H1 (cell line): ENCODE measurements around the gene SLC16A9. TPM values are rescaled to one million over a fixed set of nuclear protein-coding genes. Genes with fewer than 3 reads are reported as not detected.

Source experiments
- CTCF ChIA-PET: fragments of 300-600 bp; sonication (Branson Sonifier 250); formaldehyde crosslinking; loops from one replicate; lab custom pipeline; 2021; ENCODE audit not compliant: partially characterized antibody; lab: Charles Lee
- POLR2A ChIA-PET: fragments of 300-600 bp; sonication (Branson Sonifier 250); formaldehyde crosslinking; loops from one replicate; lab custom pipeline; 2021; ENCODE audit warnings: inconsistent platforms; ENCODE audit not compliant: partially characterized antibody; lab: Charles Lee
- DNase-seq, 2 experiments: peaks; one replicate each; pipeline versions ENCODE4 v3.0.0 to v3.0.0-alpha.2; 2010 to 2022; ENCODE audit warnings: low spot score in 2 of 2, low read depth in 1 of 2, mixed read lengths in 1 of 2
- FAIRE-seq: peaks from 2 replicates; lab custom pipeline; 2011; peaks lifted over from hg19 to GRCh38; lab: Jason Lieb, UNC
- H2AFZ ChIP-seq: 2 replicates; pipeline ENCODE4 v1.8.1; 2012; ENCODE audit warnings: low read length, inconsistent platforms
- H2AK5ac ChIP-seq: 2 replicates; pipeline ENCODE4 v1.6.1; 2013; ENCODE audit warnings: low read depth, low read length
- H2BK120ac ChIP-seq: replicated peaks from 2 replicates; pipeline ENCODE3; 2013; ENCODE audit warnings: low read depth, low read length, inconsistent platforms
- H2BK12ac ChIP-seq: 2 replicates; pipeline ENCODE4 v1.6.1; 2013; ENCODE audit warnings: low read depth, low read length
- H2BK15ac ChIP-seq: 2 replicates; pipeline ENCODE4 v1.6.1; 2013; ENCODE audit warnings: low read length
- H2BK20ac ChIP-seq: 2 replicates; pipeline ENCODE4 v1.6.1; 2013; ENCODE audit warnings: low read length
- H2BK5ac ChIP-seq: 2 replicates; pipeline ENCODE4 v1.6.1; 2013; ENCODE audit warnings: low read depth, low read length
- H3K14ac ChIP-seq: 2 replicates; pipeline ENCODE4 v1.6.1; 2013; ENCODE audit warnings: inconsistent platforms; ENCODE audit not compliant: insufficient read length
- H3K18ac ChIP-seq: 2 replicates; pipeline ENCODE4 v1.6.1; 2013; ENCODE audit warnings: low read length; ENCODE audit errors: extremely low read depth
- H3K23ac ChIP-seq: 2 replicates; pipeline ENCODE4 v1.6.1; 2013; ENCODE audit warnings: inconsistent platforms; ENCODE audit not compliant: insufficient read length
- H3K23me2 ChIP-seq: 2 replicates; pipeline ENCODE4 v1.6.1; 2013; ENCODE audit warnings: low read depth, low read length
- H3K27ac ChIP-seq: 2 replicates; pipeline ENCODE4 v1.6.1; 2011; ENCODE audit warnings: low read depth, low read length, inconsistent platforms
- H3K27me3 ChIP-seq, 4 experiments: replicated peaks in 1 of 4; 1 replicate in 1 of 4; 2 replicates in 3 of 4; pipeline versions ENCODE4 v1.6.1 to v1.8.1; 2011 to 2013; ENCODE audit warnings: low read length in 3 of 4, mild to moderate bottlenecking in 3 of 4, inconsistent platforms in 2 of 4, mixed read lengths in 2 of 4, moderate library complexity in 1 of 4; ENCODE audit not compliant: control insufficient read depth in 3 of 4, insufficient read depth in 3 of 4; ENCODE audit errors: extremely low read depth in 1 of 4
- H3K36me3 ChIP-seq, 4 experiments: 2 replicates each; pipeline versions ENCODE4 v1.6.1 to v1.8.1; 2011 to 2013; ENCODE audit warnings: mild to moderate bottlenecking in 4 of 4, low read length in 3 of 4, moderate library complexity in 2 of 4, control low read depth in 1 of 4, inconsistent platforms in 1 of 4; ENCODE audit not compliant: insufficient read depth in 4 of 4, control insufficient read depth in 2 of 4
- H3K4ac ChIP-seq: replicated peaks from 2 replicates; pipeline ENCODE3; 2013; ENCODE audit warnings: low read length, low read depth, mixed read lengths, inconsistent platforms; ENCODE audit not compliant: insufficient read length
- H3K4me1 ChIP-seq, 4 experiments: replicated peaks in 1 of 4; 1 replicate in 1 of 4; 2 replicates in 3 of 4; pipeline versions ENCODE4 v1.6.1 to v1.8.1; 2011 to 2013; ENCODE audit warnings: low read length in 3 of 4, inconsistent platforms in 2 of 4, mixed read lengths in 1 of 4; ENCODE audit not compliant: insufficient read depth in 4 of 4, control insufficient read depth in 3 of 4
- H3K4me2 ChIP-seq, 2 experiments: 2 replicates each; pipeline versions ENCODE4 v1.6.1 to v1.8.1; 2011 to 2013; ENCODE audit warnings: low read depth in 2 of 2, low read length in 2 of 2, control low read depth in 1 of 2, inconsistent platforms in 1 of 2, mild to moderate bottlenecking in 1 of 2; ENCODE audit not compliant: insufficient read depth in 1 of 2
- H3K4me3 ChIP-seq, 4 experiments: fragments of 200-600, 300-600 bp in 1 of 4; sonication (generic), shearing (Covaris generic), sonication (Bioruptor Twin) in 1 of 4; 2 replicates each; pipeline versions ENCODE4 v1.5.1 to v1.8.1; 2011 to 2016; ENCODE audit warnings: low read length in 4 of 4, low read depth in 3 of 4, control low read depth in 2 of 4, inconsistent platforms in 2 of 4, mild to moderate bottlenecking in 2 of 4, mixed read lengths in 1 of 4, moderate library complexity in 1 of 4; ENCODE audit not compliant: insufficient read depth in 2 of 4; ENCODE audit errors: extremely low read depth in 1 of 4
- H3K56ac ChIP-seq: replicated peaks from 2 replicates; pipeline ENCODE3; 2013; ENCODE audit warnings: low read depth, mild to moderate bottlenecking, mixed read lengths, low read length, inconsistent platforms; ENCODE audit not compliant: insufficient read length
- H3K79me1 ChIP-seq: 2 replicates; pipeline ENCODE4 v1.6.1; 2013; ENCODE audit warnings: low read depth, low read length, control low read depth
- H3K79me2 ChIP-seq, 2 experiments: 2 replicates each; pipeline versions ENCODE4 v1.6.1 to v1.8.1; 2012 to 2013; ENCODE audit warnings: low read length in 2 of 2, mild to moderate bottlenecking in 2 of 2, inconsistent platforms in 1 of 2; ENCODE audit not compliant: insufficient read depth in 2 of 2, control insufficient read depth in 1 of 2
- H3K9ac ChIP-seq, 4 experiments: replicated peaks in 1 of 4; 1 replicate in 1 of 4; 2 replicates in 3 of 4; pipeline versions ENCODE4 v1.6.1 to v1.8.1; 2011 to 2013; ENCODE audit warnings: low read depth in 3 of 4, low read length in 3 of 4, control low read depth in 2 of 4, mild to moderate bottlenecking in 2 of 4, moderate library complexity in 2 of 4, inconsistent platforms in 1 of 4; ENCODE audit errors: extremely low read depth in 1 of 4
- H3K9me3 ChIP-seq, 2 experiments: 2 replicates each; pipeline versions ENCODE4 v1.6.1 to v1.8.1; 2012 to 2013; ENCODE audit warnings: mild to moderate bottlenecking in 2 of 2, moderate library complexity in 2 of 2, control low read depth in 1 of 2, inconsistent platforms in 1 of 2, low read depth in 1 of 2, low read length in 1 of 2, mixed read lengths in 1 of 2; ENCODE audit not compliant: insufficient read depth in 2 of 2
- H4K20me1 ChIP-seq, 2 experiments: replicated peaks in 1 of 2; 2 replicates each; pipeline versions ENCODE3 to v1.8.1; 2011 to 2013; ENCODE audit warnings: inconsistent platforms in 2 of 2, low read length in 2 of 2, mild to moderate bottlenecking in 1 of 2; ENCODE audit not compliant: insufficient read depth in 2 of 2, control insufficient read depth in 1 of 2
- H4K5ac ChIP-seq: 2 replicates; pipeline ENCODE4 v1.6.1; 2013; ENCODE audit warnings: low read length, low read depth, mixed read lengths, inconsistent platforms; ENCODE audit not compliant: insufficient read length
- H4K8ac ChIP-seq: 2 replicates; pipeline ENCODE4 v1.8.0; 2013; ENCODE audit warnings: mild to moderate bottlenecking, moderate library complexity, low read length, inconsistent platforms; ENCODE audit not compliant: insufficient read depth; ENCODE audit errors: extremely low read depth
- H4K91ac ChIP-seq: replicated peaks from 2 replicates; pipeline ENCODE3; 2013; ENCODE audit warnings: low read length, mixed read lengths, inconsistent platforms; ENCODE audit not compliant: insufficient read length
- CTBP2 ChIP-seq: IDR thresholded peaks from 2 replicates; pipeline ENCODE4 v1.7.0; 2011; ENCODE audit warnings: borderline replicate concordance, mild to moderate bottlenecking, moderate library complexity, mixed read lengths, low read length; ENCODE audit not compliant: insufficient read depth, insufficient read length
- CTCF ChIP-seq, 3 experiments: IDR thresholded peaks; 1 replicate in 2 of 3; 2 replicates in 1 of 3; pipeline versions ENCODE4 v1.5.1 to v1.6.1; 2011; ENCODE audit warnings: low read length in 3 of 3, mild to moderate bottlenecking in 3 of 3, inconsistent platforms in 2 of 3, low read depth in 1 of 3, moderate library complexity in 1 of 3; ENCODE audit not compliant: insufficient read depth in 1 of 3; ENCODE audit errors: control extremely low read depth in 1 of 3
- RAD21 ChIP-seq, 2 experiments: IDR thresholded peaks in 1 of 2; conservative IDR thresholded peaks in 1 of 2; 2 replicates each; pipeline ENCODE4 v1.6.1; 2011; ENCODE audit warnings: low read depth in 2 of 2, low read length in 2 of 2, improper control_type of control experiment in 1 of 2, inconsistent platforms in 1 of 2, mild to moderate bottlenecking in 1 of 2, moderate library complexity in 1 of 2
- TAF7 ChIP-seq: optimal IDR thresholded peaks from 2 replicates; pipeline ENCODE3; 2011; ENCODE audit warnings: low read depth, mild to moderate bottlenecking, inconsistent platforms, low read length, moderate library complexity, borderline replicate concordance
- ZNF274 ChIP-seq: IDR thresholded peaks from 2 replicates; pipeline ENCODE4 v1.7.0; 2012; ENCODE audit warnings: low read length, borderline replicate concordance; ENCODE audit errors: extremely low read depth
- WGBS, 2 experiments: shearing (Covaris generic) in 1 of 2; methylation state at CpG; one replicate each; pipeline versions ENCODE4 v1.1.6 to v1.1.7; 2013 to 2015; ENCODE audit warnings: low lambda C conversion rate in 2 of 2, mixed read lengths in 2 of 2, inconsistent platforms in 1 of 2, low coverage in 1 of 2, missing lambda C conversion rate in 1 of 2; ENCODE audit not compliant: insufficient replicate concordance in 2 of 2, insufficient coverage in 1 of 2, insufficient read length in 1 of 2; ENCODE audit errors: extremely low coverage in 1 of 2, missing lambda C conversion rate in 1 of 2; 5-methylcytosine and 5-hydroxymethylcytosine counted together
- polyA plus RNA-seq, 7 experiments: library from polyadenylated mRNA; depleted of rRNA in 3 of 7; stranded (reverse) in 5 of 7; unstranded in 2 of 7; fragments of >200 nt in 5 of 7; fragments of 200-250 nt in 2 of 7; gene quantifications; 1 replicate in 5 of 7; 2 replicates in 1 of 7; 4 replicates in 1 of 7; pipeline versions ENCODE4 v1.2.1 to v1.2.3, GENCODE V29; 2011 to 2013; ENCODE audit warnings: missing spikeins in 2 of 7, mixed read lengths in 2 of 7
- total RNA-seq: library from RNA; stranded (reverse); fragmentation: NEBNext Ultra II Directional; extraction: Animal tissue kit (Norgen Biotek cat#: 25700); gene quantifications from 2 replicates; pipeline ENCODE4 v1.2.1, GENCODE V29; 2021
- TF ChIP-seq, protein P1 (sequence below): IDR thresholded peaks from 2 replicates; pipeline ENCODE4 v1.6.1; 2011; ENCODE audit warnings: low read length, improper control_type of control experiment

SLC16A9 gene
- total and polyA plus RNA-seq, 2 of the 8 experiments (the other 6 are each of a cell fraction or from before 2014, with no cell fraction given) = 11.2 to 20.5 TPM

DNA sequence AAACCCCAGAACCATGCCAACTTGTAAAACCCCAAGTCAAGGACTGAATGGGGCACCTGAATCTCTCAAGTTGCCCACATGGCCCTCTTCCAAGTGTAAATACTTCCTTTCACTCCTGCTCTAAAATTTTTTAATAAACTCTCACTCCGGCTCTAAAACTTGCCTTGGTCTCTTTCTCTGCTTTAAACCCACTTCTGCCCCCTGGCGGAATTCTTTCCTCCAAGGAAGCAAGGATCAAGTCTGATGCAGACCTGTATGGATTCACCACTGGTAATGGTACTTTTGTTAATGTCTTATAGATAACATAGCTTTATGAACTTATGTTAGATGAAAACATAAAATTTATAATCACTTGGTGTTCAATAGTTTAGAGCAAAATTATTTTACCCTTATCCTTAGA is 33.8 kb downstream of the SLC16A9 start:
- Histone ChIP-seq H3K79me2 (no peaks in the 10 kb centered on the region), H2BK12ac (no peak overlapping the region), H3K14ac (no peak overlapping the region), H3K79me1 (no peaks in the 10 kb centered on the region), H3K4me3 (no peak overlapping the region), H3K27ac (no peak overlapping the region), H2BK20ac (no peak overlapping the region), H3K4ac (no peak overlapping the region), H4K91ac (no peak overlapping the region), H3K18ac (no peak overlapping the region), H3K36me3 (peaks cover 0 to 17% (median 8%) of the 10 kb centered on the region in 4 experiments; a peak in 5 of 8 replicates), H3K56ac (no peak overlapping the region), H3K9me3 (no peaks in the 10 kb centered on the region), H2AFZ (no peak overlapping the region), H3K23me2 (no peaks in the 10 kb centered on the region), H3K23ac (no peak overlapping the region), H3K4me1 (peaks cover 0 to 2% (median 0%) of the 10 kb centered on the region in 4 experiments; a peak in 2 of 7 replicates), H3K27me3 (no peaks in the 10 kb centered on the region), H2BK15ac (no peak overlapping the region), H2AK5ac (no peak overlapping the region), H4K8ac (no peak overlapping the region), H2BK120ac (no peak overlapping the region), H3K9ac (no peak overlapping the region), H2BK5ac (no peak overlapping the region), H3K4me2 (no peak overlapping the region), H4K20me1 (no peaks in the 10 kb centered on the region), H4K5ac (no peak overlapping the region)
- peak in 1 of 2 experiments; percentile 83 for DNase-seq
- ChIA-PET POLR2A (interaction anchor here (1.1 kb wide), 1 partner anchor 34 kb away, joined by 3 read pairs; the partner anchor contains the start of gene SLC16A9), CTCF (interaction anchor here (0.8 to 6.1 kb wide), 11 partner anchors 9 to 778 kb away, joined by 3 to 46 read pairs (median 4); partner anchors contain the start of gene SLC16A9)
- FAIRE-seq = peak; percentile 32
- TF ChIP-seq RAD21 (IDR thresholded peaks at IDR 0.05 in 1 of 2, conservative IDR thresholded peaks at IDR 0.05 in 1 of 2; ENCODE audit: low read depth in 2 of 2, low read length in 2 of 2) (peak; percentile 36 to 53), CTCF (IDR thresholded peaks at IDR 0.05; ENCODE audit: control extremely low read depth in 1 of 3, insufficient read depth in 1 of 3, low read depth in 1 of 3, low read length in 3 of 3) (peak in 2 of 3 experiments; percentile 42 to 49; a peak in 3 of 4 replicates), CTBP2 (no peak), TAF7 (no peak), ZNF274 (no peak)
- TF ChIP-seq, protein P1, sequence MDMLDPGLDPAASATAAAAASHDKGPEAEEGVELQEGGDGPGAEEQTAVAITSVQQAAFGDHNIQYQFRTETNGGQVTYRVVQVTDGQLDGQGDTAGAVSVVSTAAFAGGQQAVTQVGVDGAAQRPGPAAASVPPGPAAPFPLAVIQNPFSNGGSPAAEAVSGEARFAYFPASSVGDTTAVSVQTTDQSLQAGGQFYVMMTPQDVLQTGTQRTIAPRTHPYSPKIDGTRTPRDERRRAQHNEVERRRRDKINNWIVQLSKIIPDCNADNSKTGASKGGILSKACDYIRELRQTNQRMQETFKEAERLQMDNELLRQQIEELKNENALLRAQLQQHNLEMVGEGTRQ = no peak
- 58% methylated on average over 2 of the region's 2 CpGs; no CpG with 5 or more reads in 1 of the 2 experiments for WGBS, 2 experiments
